Measurements from ENCODE around the gene MACROD1.

DNA sequence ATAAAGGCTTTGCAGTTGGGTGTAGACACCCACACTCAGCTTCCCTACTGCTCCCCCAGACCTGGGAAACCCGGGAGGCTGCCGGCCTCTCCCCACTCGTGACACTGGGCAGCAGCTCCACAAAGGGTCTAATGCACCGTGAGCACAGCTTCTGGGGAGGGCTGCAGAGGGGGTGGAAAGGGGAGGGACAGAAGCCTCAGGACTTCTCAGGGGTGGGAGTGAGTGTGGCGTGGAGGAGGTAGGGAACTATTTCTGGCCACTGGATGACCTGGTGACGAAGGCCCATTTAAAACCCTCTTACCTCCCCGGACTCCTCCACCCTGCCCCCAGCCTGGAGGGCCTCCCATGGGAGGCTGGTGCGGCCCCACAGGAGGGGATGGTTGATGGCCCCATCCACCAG, 56.6 kb downstream of the MACROD1 start:
- TF ChIP-seq, protein P1, sequence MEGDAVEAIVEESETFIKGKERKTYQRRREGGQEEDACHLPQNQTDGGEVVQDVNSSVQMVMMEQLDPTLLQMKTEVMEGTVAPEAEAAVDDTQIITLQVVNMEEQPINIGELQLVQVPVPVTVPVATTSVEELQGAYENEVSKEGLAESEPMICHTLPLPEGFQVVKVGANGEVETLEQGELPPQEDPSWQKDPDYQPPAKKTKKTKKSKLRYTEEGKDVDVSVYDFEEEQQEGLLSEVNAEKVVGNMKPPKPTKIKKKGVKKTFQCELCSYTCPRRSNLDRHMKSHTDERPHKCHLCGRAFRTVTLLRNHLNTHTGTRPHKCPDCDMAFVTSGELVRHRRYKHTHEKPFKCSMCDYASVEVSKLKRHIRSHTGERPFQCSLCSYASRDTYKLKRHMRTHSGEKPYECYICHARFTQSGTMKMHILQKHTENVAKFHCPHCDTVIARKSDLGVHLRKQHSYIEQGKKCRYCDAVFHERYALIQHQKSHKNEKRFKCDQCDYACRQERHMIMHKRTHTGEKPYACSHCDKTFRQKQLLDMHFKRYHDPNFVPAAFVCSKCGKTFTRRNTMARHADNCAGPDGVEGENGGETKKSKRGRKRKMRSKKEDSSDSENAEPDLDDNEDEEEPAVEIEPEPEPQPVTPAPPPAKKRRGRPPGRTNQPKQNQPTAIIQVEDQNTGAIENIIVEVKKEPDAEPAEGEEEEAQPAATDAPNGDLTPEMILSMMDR (IDR thresholded peaks at IDR 0.05 in 2 of 3, conservative IDR thresholded peaks at IDR 0.05 in 1 of 3; ENCODE audit: control insufficient read depth in 2 of 3, extremely low read depth in 1 of 3, insufficient read depth in 1 of 3, low read depth in 3 of 3, low read length in 3 of 3), result no peak
- TF ChIP-seq POLR2A (IDR thresholded peaks at IDR 0.05; ENCODE audit: low read depth, low read length), result no peak
- no peak for TF ChIP-seq POLR2AphosphoS2 (IDR thresholded peaks at IDR 0.05; ENCODE audit: low read depth, low read length)
- no peak for TF ChIP-seq RAD21 (IDR thresholded peaks at IDR 0.05; ENCODE audit: insufficient read depth, low read depth, low read length)
- TF ChIP-seq NR2C2 (IDR thresholded peaks at IDR 0.05; ENCODE audit: borderline replicate concordance, control insufficient read depth, insufficient read length, low read depth), result no peak

All from GM12878 (cell line).